ENCODE data around the gene BRWD1. TPM values are rescaled to one million over a fixed set of nuclear protein-coding genes. Genes with fewer than 3 reads are reported as not detected.

BRWD1 gene
- total and polyA plus RNA-seq, 7 donors = 8.3 to 92.5 (median 53.5) TPM

- TF ChIP-seq POLR2A (IDR thresholded peaks at IDR 0.05) = no peak
- TF ChIP-seq EP300 (IDR thresholded peaks at IDR 0.05) = no peak
- TF ChIP-seq POLR2AphosphoS5 (IDR thresholded peaks at IDR 0.05) = no peak
- no peak for TF ChIP-seq CTCF (IDR thresholded peaks at IDR 0.05)
- Histone ChIP-seq H3K4me1 (no peaks in the 10 kb centered on the region), H3K4me3 (no peak overlapping the region), H3K9me3 (no peaks in the 10 kb centered on the region), H3K36me3 (peaks cover 0 to 37% (median 2%) of the 10 kb centered on the region in 4 donors), H3K27me3 (no peaks in the 10 kb centered on the region), H3K27ac (no peak overlapping the region)
- 13 to 37% methylated on average over 3 of the region's 3 CpGs for WGBS, 2 donors
- no peak for DNase-seq
- intact Hi-C loops (cut with DNase I) = no loop called here
Observed at GRCh38 chr21:39176271-39176709, 137.1 kb downstream of the BRWD1 start.

GRCh38 chr21:39175665-39176064 lies 137.8 kb downstream of the BRWD1 start:
- no peaks in the 10 kb centered on the region for H3K4me1 ChIP-seq
- no peak overlapping the region for H3K4me3 ChIP-seq
- TF ChIP-seq POLR2A (IDR thresholded peaks at IDR 0.05) (no peak), EP300 (IDR thresholded peaks at IDR 0.05) (no peak), CTCF (IDR thresholded peaks at IDR 0.05) (no peak), POLR2AphosphoS5 (IDR thresholded peaks at IDR 0.05) (no peak)
- intact Hi-C loops (cut with DNase I) = no loop called here
- 54 to 87% methylated on average over 10 of the region's 10 CpGs for WGBS, 2 donors
- H3K36me3 ChIP-seq = peaks cover 0 to 43% (median 2%) of the 10 kb centered on the region in 4 donors
- H3K27me3 ChIP-seq = no peaks in the 10 kb centered on the region
- H3K27ac ChIP-seq = no peak overlapping the region
- no peak for DNase-seq
- H3K9me3 ChIP-seq = no peaks in the 10 kb centered on the region

GRCh38 chr21:39175154-39175553 lies 138.3 kb downstream of the BRWD1 start:
- Histone ChIP-seq H3K36me3 (peaks cover 0 to 43% (median 2%) of the 10 kb centered on the region in 4 donors), H3K9me3 (no peaks in the 10 kb centered on the region), H3K4me1 (no peaks in the 10 kb centered on the region), H3K27me3 (no peaks in the 10 kb centered on the region), H3K27ac (no peak overlapping the region), H3K4me3 (no peak overlapping the region)
- no peak for DNase-seq
- intact Hi-C loops (cut with DNase I) = no loop called here
- TF ChIP-seq POLR2AphosphoS5 (IDR thresholded peaks at IDR 0.05) = no peak
- TF ChIP-seq CTCF (IDR thresholded peaks at IDR 0.05) = peak in 3 of 4 experiments; percentile 12 to 48 (median 16)
- 68 to 88% methylated on average over 4 of the region's 4 CpGs for WGBS, 2 donors

- intact Hi-C loops (cut with DNase I) = no loop called here
- no peaks in the 10 kb centered on the region for H3K4me1 ChIP-seq
- H3K9me3 ChIP-seq = no peaks in the 10 kb centered on the region
- peaks cover 0 to 43% (median 2%) of the 10 kb centered on the region in 4 donors for H3K36me3 ChIP-seq
- DNase-seq = no peak
- TF ChIP-seq POLR2AphosphoS5 (IDR thresholded peaks at IDR 0.05) (no peak), POLR2A (IDR thresholded peaks at IDR 0.05) (no peak)
- H3K4me3 ChIP-seq = no peak overlapping the region
- no peak overlapping the region for H3K27ac ChIP-seq
- 74 to 84% methylated on average over 3 of the region's 3 CpGs for WGBS, 2 donors
- H3K27me3 ChIP-seq = no peaks in the 10 kb centered on the region
Observed at GRCh38 chr21:39173716-39174680, 139.4 kb downstream of the BRWD1 start.

- TF ChIP-seq EP300 (IDR thresholded peaks at IDR 0.05) (no peak), POLR2AphosphoS5 (IDR thresholded peaks at IDR 0.05) (no peak), POLR2A (IDR thresholded peaks at IDR 0.05) (no peak), CTCF (IDR thresholded peaks at IDR 0.05) (no peak)
- peaks cover 0 to 3% (median 1%) of the 10 kb centered on the region in 4 donors for H3K9me3 ChIP-seq
- WGBS, 2 donors = 64 to 91% methylated on average over 5 of the region's 5 CpGs
- intact Hi-C loops (cut with DNase I) = no loop called here
- H3K36me3 ChIP-seq = peaks cover 0 to 37% (median 2%) of the 10 kb centered on the region in 4 donors
- H3K4me1 ChIP-seq = no peaks in the 10 kb centered on the region
- H3K27ac ChIP-seq = no peak overlapping the region
- no peak overlapping the region for H3K4me3 ChIP-seq
- DNase-seq = no peak
- H3K27me3 ChIP-seq = no peaks in the 10 kb centered on the region
Observed at GRCh38 chr21:39169906-39170305, 143.5 kb downstream of the BRWD1 start.

All from sigmoid colon (tissue), 7 donors.